Embryonic facial prominence (tissue), 1 donor: ENCODE measurements around the gene VPS35L.
A peak's percentile ranks its signal among the peaks of the same experiment; 100 is the strongest.
"Not testable (repeated sequence)": the region's sequence is repeated elsewhere in the genome, so short reads cannot be mapped to it uniquely, and the experiment has no call there.

Source experiments
- DNase-seq: peaks from one replicate; pipeline ENCODE4 v3.0.0-alpha.2; 2016; ENCODE audit errors: extremely low spot score

The VPS35L gene

GRCh38 chr16:19711643-19712042, 156.1 kb downstream of the VPS35L start:
- no peak for DNase-seq

DNA sequence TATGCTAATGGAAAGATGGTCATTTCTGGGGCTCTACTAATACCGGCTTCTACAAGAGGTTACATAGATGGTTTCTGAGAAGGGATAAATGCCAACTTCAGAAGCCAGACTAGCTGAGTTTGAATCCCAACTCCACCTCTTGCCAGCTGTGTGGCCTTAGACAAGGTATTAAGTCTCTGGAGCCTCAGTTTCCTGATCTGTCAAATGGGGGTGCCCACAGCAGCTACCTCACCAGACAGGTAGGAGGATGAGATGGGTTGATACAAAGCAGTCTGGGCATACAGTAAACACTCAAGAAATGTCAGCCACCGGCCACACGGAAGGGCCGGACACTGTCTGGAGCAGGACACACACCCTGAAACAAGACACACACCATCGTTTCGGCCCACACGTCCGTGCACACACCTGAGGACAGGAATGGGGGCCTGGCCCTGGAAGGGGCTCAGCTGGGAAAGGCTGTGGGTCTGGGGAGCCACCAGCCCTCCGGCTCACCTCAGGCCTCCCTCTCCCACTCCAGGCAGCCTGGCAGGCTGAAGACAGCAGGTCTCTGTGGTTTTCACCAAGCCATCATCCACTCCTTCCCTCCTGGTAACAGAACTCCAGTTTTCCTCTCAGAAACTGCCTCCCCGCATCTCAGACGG, 157.0 kb downstream of the VPS35L start:
- no peak for DNase-seq

DNA sequence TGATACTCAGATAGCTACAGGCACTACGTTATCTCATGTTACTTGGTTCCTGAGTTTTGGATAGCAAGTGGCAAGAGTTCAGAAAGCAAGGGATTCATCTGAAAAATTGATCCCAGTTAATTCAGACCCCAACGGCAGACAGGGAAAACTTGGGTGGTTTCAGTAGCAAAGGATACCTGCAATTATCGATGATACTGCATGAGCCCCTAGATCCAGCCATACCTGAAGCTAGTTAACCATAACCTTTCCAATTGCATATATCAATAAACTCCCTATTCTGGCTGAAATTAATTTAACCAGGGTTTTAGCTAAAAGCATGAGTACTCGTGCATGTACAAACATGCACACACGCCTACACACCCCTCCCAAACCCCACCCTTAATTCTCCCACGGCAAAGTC, 158.2 kb downstream of the VPS35L start:
- DNase-seq = no peak

- no peak for DNase-seq
Observed at GRCh38 chr16:19715566-19715965, 160.1 kb downstream of the VPS35L start.

DNA sequence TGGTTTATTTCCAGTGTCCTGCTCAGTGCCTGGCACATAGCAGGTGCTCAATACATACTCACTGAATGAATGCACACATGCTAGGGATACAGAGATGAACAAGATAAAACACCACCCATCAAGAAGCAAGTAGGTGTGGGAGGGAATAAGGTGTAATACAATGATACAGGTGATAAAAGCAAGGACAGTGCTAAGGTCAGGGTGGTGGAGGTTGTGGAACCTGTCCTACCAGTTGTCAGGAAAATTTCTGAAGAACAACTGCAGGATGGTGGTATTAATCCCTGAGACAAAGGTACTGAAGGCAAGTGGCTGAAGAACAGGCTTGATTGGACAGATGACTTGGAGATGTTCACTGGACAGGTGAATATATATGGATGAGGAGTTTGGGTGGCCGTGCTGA, 160.7 kb downstream of the VPS35L start:
- DNase-seq = no peak

DNA sequence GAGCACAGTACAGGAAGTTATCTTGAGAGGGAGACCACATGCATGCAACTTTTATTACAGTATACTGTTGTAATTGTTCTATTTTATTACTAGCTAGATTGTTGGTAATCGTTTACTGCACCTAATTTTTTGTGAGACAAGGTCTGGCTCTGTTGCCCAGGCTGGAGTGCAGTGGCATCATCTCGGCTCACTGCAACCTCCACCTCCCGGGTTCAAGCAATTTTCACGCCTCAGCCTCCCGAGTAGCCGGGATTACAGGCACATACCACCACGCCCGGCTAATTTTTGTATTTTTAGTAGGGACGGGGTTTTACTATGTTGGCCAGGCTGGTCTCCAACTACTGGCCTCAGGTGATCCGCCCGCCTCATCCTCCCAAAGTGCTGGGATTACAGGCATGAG, 161.2 kb downstream of the VPS35L start:
- DNase-seq = not testable (repeated sequence)

GRCh38 chr16:19717314-19717713, 161.8 kb downstream of the VPS35L start:
- no peak for DNase-seq

DNA sequence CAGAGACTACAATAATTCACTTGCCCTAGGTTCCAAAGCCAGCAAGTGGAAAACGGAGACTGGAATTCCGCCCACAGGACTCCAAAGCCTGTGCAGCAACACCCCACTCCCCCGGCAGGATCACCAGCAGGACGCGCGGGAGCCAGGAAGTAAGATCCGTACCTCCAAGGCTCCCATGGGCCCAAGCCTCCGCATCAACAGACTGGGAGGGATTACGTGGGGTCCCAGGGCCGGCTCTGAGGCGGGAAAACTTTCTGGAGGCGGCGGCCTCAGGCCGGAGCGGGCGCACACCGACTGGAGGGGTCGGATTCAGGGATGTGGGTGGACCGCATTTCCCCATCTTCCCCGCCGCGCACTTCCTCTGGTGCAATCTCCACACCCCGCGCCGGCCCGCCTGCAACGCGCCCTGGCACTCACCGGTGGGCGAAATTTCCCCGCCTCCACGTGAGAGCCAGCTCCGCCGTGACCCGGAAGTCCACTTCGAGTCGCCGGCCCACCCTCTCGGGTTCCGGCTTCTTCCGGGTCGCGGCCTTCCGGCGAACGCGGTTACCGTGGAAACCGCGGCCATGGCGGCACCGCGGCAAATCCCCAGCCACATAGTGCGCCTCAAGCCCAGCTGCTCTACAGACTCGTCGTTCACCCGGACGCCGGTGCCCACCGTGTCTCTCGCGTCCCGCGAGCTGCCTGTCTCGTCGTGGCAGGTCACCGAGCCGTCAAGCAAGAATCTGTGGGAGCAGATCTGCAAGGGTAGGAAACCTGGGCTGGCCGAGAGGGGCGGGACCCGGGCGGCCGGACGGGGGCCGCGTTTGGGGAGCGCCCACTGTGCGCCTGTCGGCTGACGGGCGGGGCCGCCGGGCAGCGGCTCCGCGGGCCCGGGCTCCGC, 162.5 kb downstream of the VPS35L start, which contains the start of the genes IQCK and KNOP1:
TSS of gene IQCK (plus strand) at position 531 of the 883 bp plus-strand sequence. CDS start at position 567, 36 bp downstream.
TSS of gene KNOP1 (minus strand) at position 487 of the 883 bp plus-strand sequence. CDS start 3,192 bp downstream, outside the sequence.
- peak; percentile 70 for DNase-seq

DNA sequence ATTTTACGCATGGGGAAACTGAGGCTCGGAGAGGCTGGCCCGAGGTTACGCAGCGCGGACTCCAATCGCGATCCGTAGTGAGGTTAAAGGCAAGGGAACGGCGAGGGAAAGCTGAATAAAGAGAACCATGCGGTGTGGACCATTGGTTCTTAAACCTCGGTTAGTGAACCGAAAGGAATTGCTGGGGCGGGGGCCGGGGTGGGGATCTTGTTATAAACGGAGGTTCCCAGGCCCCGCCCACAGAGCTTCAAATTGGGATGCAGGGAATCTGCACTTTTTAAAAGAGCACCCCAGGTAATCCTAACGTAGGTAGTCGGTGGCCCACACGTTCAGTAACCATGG, 163.1 kb downstream of the VPS35L start:
- no peak for DNase-seq

DNA sequence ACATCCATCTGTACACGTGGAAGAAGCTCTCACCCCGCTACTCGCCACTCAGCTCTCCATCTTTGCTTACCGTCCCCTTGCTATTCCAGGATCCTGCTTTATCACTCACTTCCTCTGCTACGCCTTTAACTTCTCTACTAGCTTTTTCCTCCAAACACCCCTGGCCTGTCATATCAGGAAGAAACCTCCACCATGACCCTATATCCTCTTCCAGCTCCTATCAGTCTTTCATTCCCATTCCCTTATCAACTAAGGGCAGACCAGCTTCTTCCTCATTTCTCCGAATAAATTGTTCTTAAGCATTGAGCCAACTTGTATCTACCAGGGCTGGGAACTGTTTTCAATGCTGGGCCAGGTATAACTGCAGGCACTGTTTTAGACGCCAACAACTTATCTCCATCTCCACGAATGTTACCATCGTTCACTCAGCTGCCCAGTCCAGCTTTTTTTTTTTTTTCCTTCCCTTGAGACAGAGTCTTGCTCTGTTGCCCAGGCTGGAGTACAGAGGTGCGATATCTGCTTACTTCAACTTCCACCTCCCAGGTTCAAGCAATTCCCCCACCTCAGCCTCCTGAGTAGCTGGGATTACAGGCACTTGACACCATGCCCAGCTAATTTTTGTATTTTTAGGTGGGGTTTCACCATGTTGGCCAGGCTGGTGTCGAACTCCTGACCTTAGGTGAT, 166.9 kb downstream of the VPS35L start:
- DNase-seq = no peak

DNA sequence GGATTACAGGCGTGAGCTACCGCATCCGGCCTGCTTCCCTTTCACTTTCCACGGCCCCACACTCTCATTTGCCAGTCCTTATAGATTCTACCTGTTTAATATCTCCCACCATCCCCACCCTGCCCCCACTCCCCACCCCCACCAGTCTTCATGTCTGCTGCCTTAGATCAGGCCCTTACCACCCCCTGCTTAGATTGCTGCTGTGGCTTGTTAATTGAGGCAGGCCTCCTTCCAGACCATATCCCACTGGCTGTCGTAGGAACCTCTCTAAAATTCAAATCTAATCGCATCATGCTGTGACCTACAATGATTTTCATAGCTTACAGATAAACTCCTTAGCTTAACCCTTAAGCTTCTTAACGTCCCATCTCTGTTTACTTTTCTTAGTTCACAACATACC, 167.5 kb downstream of the VPS35L start:
- DNase-seq = no peak

DNA sequence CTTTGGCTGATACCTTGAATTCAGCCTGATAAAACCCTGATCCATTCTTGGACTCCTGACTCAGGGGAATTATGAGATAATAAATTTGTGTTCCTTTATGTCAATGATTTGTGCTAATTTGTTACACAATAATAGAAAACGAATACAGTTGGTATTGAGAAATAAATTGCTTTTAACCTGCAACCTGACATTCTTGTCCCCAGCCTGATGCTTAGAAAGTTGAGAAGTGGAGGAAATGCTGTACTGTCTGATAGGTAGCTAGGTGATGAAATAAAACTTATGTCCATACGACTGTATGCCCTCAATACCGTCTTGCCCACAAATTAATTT, 173.1 kb downstream of the VPS35L start:
- no peak for DNase-seq

DNA sequence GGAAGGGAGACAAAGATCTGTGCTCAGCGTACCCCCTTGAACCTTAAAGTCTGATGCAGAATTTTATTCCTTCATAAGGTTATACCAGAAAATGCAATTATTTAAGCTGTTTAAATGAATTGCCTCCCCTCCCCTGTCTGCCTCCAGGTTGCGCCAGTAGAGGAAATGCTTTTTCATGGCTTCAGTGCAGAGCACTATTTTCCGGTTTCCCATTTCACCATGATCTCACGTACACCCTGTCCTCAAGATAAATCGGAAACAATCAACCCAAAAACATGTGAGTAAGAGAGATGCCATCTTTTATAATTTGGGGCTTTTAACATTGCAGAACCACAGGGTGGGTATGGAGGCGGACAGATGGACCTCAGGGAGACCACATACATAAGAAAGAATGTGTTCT, 178.0 kb downstream of the VPS35L start:
- DNase-seq = no peak

DNA sequence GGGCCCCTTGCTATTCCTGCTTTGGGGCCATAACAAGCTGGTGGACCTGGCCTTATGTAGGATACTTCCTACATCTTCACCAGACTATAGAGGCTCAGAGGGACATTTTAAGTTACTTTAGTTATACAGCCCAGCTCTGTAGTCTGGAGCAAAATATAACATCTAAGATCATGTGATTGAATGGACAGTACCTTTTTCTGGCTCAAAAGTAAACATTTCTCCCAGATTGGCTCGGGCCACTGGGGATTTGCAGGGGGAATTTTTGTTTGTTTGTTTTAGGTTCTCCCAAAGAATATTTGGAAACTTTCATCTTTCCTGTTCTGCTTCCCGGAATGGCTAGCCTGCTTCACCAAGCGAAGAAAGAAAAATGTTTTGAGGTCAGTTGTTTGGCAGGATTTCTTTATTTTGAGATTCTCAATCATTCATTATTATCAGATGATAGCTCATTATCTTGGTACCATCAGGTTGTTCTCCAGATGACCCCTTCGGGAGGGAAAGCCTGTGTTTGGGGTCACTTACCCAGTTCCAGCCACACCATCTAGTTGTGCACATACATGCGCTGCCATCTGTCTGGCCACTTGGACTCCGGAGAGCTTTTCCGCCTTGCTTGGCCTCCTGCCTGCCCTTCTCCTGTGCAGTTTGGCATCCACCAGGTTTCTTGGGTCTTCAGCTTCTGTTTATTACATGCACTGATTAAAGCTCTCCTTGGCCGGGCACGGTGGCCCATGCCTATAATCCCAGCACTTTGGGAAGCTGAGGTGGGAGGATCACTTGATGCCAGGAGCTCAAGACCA, 179.8 kb downstream of the VPS35L start:
- no peak for DNase-seq

- no peak for DNase-seq
Observed at GRCh38 chr16:19737306-19738038, 182.0 kb downstream of the VPS35L start.

GRCh38 chr16:19741354-19741753, 185.9 kb downstream of the VPS35L start:
- DNase-seq = no peak

DNA sequence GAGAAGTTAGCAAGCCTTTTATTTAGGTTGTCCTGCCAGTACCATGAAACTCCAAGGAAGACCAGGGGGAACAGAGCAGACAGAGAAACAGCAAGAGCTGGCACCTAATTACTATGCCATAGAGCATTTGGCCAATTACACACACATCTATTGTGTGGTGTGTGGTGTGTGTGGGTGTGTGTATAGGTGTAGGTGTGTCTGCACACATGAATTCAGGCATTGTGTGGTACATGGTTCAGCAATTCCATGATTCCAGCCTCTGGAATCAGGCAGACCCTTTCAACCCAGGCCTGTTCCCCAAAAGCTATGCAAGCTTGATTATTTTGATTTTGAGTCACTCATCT, 188.3 kb downstream of the VPS35L start:
- DNase-seq = no peak

- no peak for DNase-seq
Observed at GRCh38 chr16:19744670-19745069, 189.2 kb downstream of the VPS35L start.

DNA sequence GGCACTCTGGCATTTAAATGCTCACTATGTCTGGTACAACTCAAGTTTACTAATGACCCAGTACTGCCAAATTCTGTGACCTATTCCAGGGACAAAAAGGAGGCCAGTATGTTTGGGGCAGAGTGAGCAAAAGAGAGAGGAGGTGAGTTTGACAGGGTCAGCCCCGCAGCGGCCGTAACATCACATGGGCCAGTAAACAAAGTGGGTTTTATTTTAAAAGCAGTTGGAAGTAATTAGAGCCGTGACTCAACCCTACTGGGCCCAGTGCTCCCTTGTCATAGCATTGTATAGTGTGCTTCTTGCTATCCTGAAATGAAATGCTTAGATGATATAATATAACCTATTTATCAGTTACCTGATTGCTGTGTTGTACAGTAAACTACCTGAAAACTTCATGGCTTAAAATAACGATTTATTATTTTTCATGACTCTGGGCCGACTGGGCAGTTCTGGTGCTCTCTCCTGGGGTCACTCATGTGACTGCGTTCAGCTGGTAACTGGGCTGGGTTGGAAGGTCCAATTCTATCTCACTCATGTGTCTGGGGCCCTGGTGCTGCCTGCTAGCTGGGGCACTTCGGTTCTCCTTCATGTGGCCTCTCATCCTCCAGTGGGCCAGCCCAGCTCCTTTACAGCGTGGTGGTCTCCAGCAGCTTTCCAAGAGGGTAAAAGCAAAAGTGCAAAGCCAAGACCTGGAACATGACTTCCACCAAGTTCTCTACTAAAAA, 189.9 kb downstream of the VPS35L start:
- no peak for DNase-seq

DNA sequence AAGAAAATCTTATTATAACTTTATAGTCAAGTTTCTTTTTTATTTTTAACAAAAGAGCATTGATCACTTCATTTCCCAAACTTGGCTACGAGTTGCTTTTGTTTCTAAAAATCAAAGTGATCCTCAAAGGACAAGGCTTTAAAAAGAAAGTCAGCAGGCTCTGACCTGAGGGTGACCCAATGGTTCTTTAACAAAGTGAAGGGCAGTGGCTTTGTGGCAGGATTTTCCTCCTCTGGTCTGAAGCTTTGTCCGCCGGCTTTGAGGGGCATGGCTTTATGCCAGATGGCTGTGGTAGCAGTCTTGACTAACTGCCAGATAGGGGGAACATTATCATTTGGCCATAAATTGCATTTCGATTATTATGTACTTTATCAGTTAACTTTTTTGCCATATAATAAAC, 191.1 kb downstream of the VPS35L start:
- DNase-seq = no peak
